ENCODE results near the gene CREB3L2. TPM values are rescaled to one million over a fixed set of nuclear protein-coding genes. Genes with fewer than 3 reads are reported as not detected.

CREB3L2 gene
- total and polyA plus RNA-seq, 8 donors: 6.6 to 38.4 (median 32.2) TPM

- DNase-seq (no peak), FAIRE-seq (no peak), ATAC-seq (no peak)
- WGBS, 2 donors: 50 to 66% methylated on average over 2 of the region's 2 CpGs
- intact Hi-C loops (cut with DNase I): no loop called here
- Histone ChIP-seq H3K9me3 (no peaks in the 10 kb centered on the region), H3K36me3 (no peaks in the 10 kb centered on the region), H3K4me1 (peaks cover 26 to 31% (median 28%) of the 10 kb centered on the region in 3 donors), H3K4me3 (no peak overlapping the region), H3K27ac (peak overlapping the region in 1 of 4 donors; percentile 12), H3K27me3 (no peaks in the 10 kb centered on the region)
- no peak for TF ChIP-seq CTCF (IDR thresholded peaks at IDR 0.05)
These were observed 47.3 kb downstream of the CREB3L2 start for GRCh38 chr7:137954614-137955013.

- TF ChIP-seq CTCF (IDR thresholded peaks at IDR 0.05): no peak
- ATAC-seq (peak; percentile 49 to 65 (median 61)), DNase-seq (no peak), FAIRE-seq (no peak)
- Histone ChIP-seq H3K36me3 (no peaks in the 10 kb centered on the region), H3K4me1 (peaks cover 28 to 38% (median 34%) of the 10 kb centered on the region in 3 donors), H3K27ac (peak overlapping the region in 2 of 4 donors; percentile 30 to 34), H3K9me3 (no peaks in the 10 kb centered on the region), H3K27me3 (no peaks in the 10 kb centered on the region), H3K4me3 (no peak overlapping the region)
- intact Hi-C loops (cut with DNase I): no loop called here
- 23 to 24% methylated on average over 6 of the region's 6 CpGs for WGBS, 2 donors
These were observed 48.0 kb downstream of the CREB3L2 start for GRCh38 chr7:137953665-137954470.

GRCh38 chr7:137953043-137953664 lies 48.7 kb downstream of the CREB3L2 start:
- WGBS, 2 donors: 60 to 65% methylated on average over 8 of the region's 8 CpGs
- no peak for FAIRE-seq
- TF ChIP-seq CTCF (IDR thresholded peaks at IDR 0.05): no peak

GRCh38 chr7:137952426-137952805 lies 49.5 kb downstream of the CREB3L2 start:
- Histone ChIP-seq H3K9me3 (no peaks in the 10 kb centered on the region), H3K4me1 (peaks cover 34 to 43% (median 39%) of the 10 kb centered on the region in 3 donors), H3K4me3 (no peak overlapping the region), H3K27ac (no peak overlapping the region), H3K36me3 (no peaks in the 10 kb centered on the region), H3K27me3 (no peaks in the 10 kb centered on the region)
- 81 to 92% methylated on average over 2 of the region's 2 CpGs for WGBS, 2 donors
- intact Hi-C loops (cut with DNase I): no loop called here
- no peak for DNase-seq
- no peak for ATAC-seq
- no peak for FAIRE-seq
- no peak for TF ChIP-seq CTCF (IDR thresholded peaks at IDR 0.05)

More at GRCh38 chr7:137953043-137953664, 48.7 kb downstream of the CREB3L2 start:
- no peaks in the 10 kb centered on the region for H3K27me3 ChIP-seq
- H3K27ac ChIP-seq: peak overlapping the region in 2 of 4 donors; percentile 30 to 34
- no peaks in the 10 kb centered on the region for H3K9me3 ChIP-seq
- intact Hi-C loops (cut with DNase I): no loop called here
- H3K36me3 ChIP-seq: no peaks in the 10 kb centered on the region
- peaks cover 29 to 39% (median 37%) of the 10 kb centered on the region in 3 donors for H3K4me1 ChIP-seq
- DNase-seq: no peak
- peak in 2 of 4 donors; percentile 15 to 30 for ATAC-seq
- no peak overlapping the region for H3K4me3 ChIP-seq
